ENCODE results near the gene DCAF6. TPM values are rescaled to one million over a fixed set of nuclear protein-coding genes. Genes with fewer than 3 reads are reported as not detected.

The DCAF6 gene
- total RNA-seq, 2 donors from 2014 or later, result 30.7 to 42.8 TPM

DNA sequence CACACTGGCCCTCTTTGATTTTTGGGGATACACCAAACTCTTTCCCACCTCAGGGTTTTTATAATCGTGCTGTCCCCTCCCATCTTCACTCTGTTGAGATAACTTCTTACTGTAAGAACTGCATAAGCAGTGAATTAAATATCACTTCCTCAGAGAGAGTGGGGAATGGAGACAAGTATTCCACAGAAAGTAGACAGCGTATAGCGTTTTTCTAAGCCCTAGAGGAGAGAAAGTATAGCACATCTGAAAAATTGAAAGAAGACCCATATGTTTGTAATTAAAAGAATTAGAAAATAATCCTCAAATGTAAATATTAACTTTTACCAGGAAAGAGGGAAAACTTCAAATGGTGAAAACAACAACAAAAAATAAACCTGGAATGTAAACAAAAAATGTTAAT is 132.9 kb downstream of the DCAF6 start:
- no peak overlapping the region for H3K27ac ChIP-seq
- DNase-seq, result no peak
- no peak for ATAC-seq
- no peaks in the 10 kb centered on the region for H3K4me1 ChIP-seq
- H3K36me3 ChIP-seq (replicated peaks in 1 of 2; ENCODE audit: insufficient read depth in 1 of 2, low read depth in 2 of 2), result peaks cover 9 to 22% of the 10 kb centered on the region in 2 donors
- intact Hi-C loops (cut with DNase I), result no loop called here
- TF ChIP-seq, protein P1, sequence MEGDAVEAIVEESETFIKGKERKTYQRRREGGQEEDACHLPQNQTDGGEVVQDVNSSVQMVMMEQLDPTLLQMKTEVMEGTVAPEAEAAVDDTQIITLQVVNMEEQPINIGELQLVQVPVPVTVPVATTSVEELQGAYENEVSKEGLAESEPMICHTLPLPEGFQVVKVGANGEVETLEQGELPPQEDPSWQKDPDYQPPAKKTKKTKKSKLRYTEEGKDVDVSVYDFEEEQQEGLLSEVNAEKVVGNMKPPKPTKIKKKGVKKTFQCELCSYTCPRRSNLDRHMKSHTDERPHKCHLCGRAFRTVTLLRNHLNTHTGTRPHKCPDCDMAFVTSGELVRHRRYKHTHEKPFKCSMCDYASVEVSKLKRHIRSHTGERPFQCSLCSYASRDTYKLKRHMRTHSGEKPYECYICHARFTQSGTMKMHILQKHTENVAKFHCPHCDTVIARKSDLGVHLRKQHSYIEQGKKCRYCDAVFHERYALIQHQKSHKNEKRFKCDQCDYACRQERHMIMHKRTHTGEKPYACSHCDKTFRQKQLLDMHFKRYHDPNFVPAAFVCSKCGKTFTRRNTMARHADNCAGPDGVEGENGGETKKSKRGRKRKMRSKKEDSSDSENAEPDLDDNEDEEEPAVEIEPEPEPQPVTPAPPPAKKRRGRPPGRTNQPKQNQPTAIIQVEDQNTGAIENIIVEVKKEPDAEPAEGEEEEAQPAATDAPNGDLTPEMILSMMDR (IDR thresholded peaks at IDR 0.05), result no peak
- TF ChIP-seq POLR2A (IDR thresholded peaks at IDR 0.05), result no peak
- H3K9me3 ChIP-seq, result no peaks in the 10 kb centered on the region
- WGBS, 2 donors, result 91 to 93% methylated on average over 3 of the region's 3 CpGs
- no peaks in the 10 kb centered on the region for H3K27me3 ChIP-seq
- no peak overlapping the region for H3K4me3 ChIP-seq

- Histone ChIP-seq H3K4me1 (peaks cover 18% of the 10 kb centered on the region), H3K27me3 (no peaks in the 10 kb centered on the region), H3K9me3 (no peaks in the 10 kb centered on the region), H3K4me3 (no peak overlapping the region), H3K36me3 (replicated peaks in 1 of 2; ENCODE audit: insufficient read depth in 1 of 2, low read depth in 2 of 2) (peaks cover 0 to 2% of the 10 kb centered on the region in 2 donors), H3K27ac (no peak overlapping the region)
- DNase-seq (no peak), ATAC-seq (no peak)
- TF ChIP-seq POLR2A (IDR thresholded peaks at IDR 0.05), result no peak
- TF ChIP-seq, protein P1 (IDR thresholded peaks at IDR 0.05), result no peak
- intact Hi-C loops (cut with DNase I), result no loop called here
These were observed 143.3 kb downstream of the DCAF6 start for GRCh38 chr1:168079761-168080160.

GRCh38 chr1:168081373-168082007 is 145.0 kb downstream of the DCAF6 start:
- H3K27me3 ChIP-seq, result no peaks in the 10 kb centered on the region
- peak overlapping the region in 1 of 4 donors; percentile 15 for H3K27ac ChIP-seq
- H3K4me1 ChIP-seq, result peaks cover 32% of the 10 kb centered on the region
- no peak overlapping the region for H3K4me3 ChIP-seq
- H3K36me3 ChIP-seq (replicated peaks in 1 of 2; ENCODE audit: insufficient read depth in 1 of 2, low read depth in 2 of 2), result no peaks in the 10 kb centered on the region
- WGBS, 2 donors, result 72 to 90% methylated on average over 4 of the region's 4 CpGs
- no peaks in the 10 kb centered on the region for H3K9me3 ChIP-seq
- DNase-seq, result peak in 1 of 4 donors; percentile 46
- TF ChIP-seq, protein P1 (IDR thresholded peaks at IDR 0.05), result no peak
- no peak for TF ChIP-seq POLR2A (IDR thresholded peaks at IDR 0.05)
- intact Hi-C loops (cut with DNase I), result no loop called here
- ATAC-seq, result no peak

- Histone ChIP-seq H3K27ac (peak overlapping the region in 1 of 4 donors; percentile 15), H3K9me3 (no peaks in the 10 kb centered on the region), H3K4me1 (peaks cover 32% of the 10 kb centered on the region), H3K27me3 (no peaks in the 10 kb centered on the region), H3K4me3 (no peak overlapping the region), H3K36me3 (replicated peaks in 1 of 2; ENCODE audit: insufficient read depth in 1 of 2, low read depth in 2 of 2) (no peaks in the 10 kb centered on the region)
- 42 to 49% methylated on average over 8 of the region's 8 CpGs for WGBS, 2 donors
- intact Hi-C loops (cut with DNase I), result no loop called here
- DNase-seq (peak; percentile 76 to 80 (median 77)), ATAC-seq (peak; percentile 82)
- no peak for TF ChIP-seq POLR2A (IDR thresholded peaks at IDR 0.05)
- TF ChIP-seq, protein P1 (IDR thresholded peaks at IDR 0.05), result peak; percentile 74 to 87 (median 82)
These were observed 145.8 kb downstream of the DCAF6 start for GRCh38 chr1:168082008-168082876.
